Activated CD4-positive, alpha-beta T cell treated with anti-CD3 and anti-CD28 coated beads, Interleukin-10, Interleukin-2, amounts not matched to agents 100 ng/mL and 50 ng/mL, durations not matched to agents 16 hours and 8 hours (primary cell): ENCODE data around the gene POLDIP2.

Source experiments
- DNase-seq: peaks from one replicate; pipeline ENCODE4 v3.0.0-alpha.2; 2020

Gene POLDIP2

DNA sequence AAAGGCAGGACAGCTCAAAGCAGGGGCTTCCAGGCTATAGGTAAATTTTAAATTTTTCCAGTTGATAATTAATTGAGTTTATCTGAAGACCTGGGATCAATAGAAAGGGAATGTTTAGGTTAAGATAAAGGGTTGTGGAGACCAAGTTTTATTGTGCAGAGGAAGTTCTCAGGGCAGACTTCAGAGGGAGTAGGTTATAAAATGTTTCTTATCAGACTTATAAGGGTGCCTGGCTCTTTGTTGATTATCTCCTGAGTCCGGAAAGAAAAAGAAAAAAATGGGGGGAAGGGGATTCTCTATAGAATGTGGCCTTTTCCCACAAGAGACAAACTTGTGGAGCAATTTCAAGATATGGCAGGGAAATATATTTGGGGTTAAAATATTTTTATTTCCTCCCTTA is 32.8 kb upstream of the POLDIP2 start:
- DNase-seq = no peak

DNA sequence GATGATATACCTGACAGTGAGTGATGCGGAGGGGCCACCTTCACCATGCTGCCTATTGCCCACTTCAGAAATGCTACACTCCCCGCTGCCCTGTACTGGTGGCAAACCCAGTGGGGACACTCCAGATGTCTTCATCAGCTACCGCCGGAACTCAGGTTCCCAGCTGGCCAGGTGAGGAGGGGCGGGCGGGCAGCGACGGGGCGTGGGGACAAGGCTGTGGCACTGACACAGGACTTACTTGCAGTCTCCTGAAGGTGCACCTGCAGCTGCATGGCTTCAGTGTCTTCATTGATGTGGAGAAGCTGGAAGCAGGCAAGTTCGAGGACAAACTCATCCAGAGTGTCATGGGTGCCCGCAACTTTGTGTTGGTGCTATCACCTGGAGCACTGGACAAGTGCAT is 30.8 kb upstream of the POLDIP2 start:
- no peak for DNase-seq

DNA sequence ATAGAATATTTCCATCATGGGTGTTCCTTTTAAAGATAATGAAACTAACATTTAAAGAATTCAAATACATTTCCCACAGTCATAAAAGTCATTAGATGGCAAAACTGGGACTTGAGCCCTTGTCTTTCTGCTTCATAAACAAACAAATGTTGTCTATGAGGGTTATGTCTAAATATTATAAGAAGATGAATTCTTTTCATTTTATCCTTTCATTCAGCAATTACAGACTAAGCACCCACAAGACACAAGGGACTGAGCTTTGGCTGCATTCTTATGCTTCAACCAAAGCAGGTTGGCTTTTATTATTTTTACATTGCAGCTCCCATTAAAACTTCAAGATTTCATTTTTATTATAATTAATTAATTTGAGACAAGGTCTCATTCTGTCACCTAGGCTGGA is 29.1 kb upstream of the POLDIP2 start:
- no peak for DNase-seq

DNA sequence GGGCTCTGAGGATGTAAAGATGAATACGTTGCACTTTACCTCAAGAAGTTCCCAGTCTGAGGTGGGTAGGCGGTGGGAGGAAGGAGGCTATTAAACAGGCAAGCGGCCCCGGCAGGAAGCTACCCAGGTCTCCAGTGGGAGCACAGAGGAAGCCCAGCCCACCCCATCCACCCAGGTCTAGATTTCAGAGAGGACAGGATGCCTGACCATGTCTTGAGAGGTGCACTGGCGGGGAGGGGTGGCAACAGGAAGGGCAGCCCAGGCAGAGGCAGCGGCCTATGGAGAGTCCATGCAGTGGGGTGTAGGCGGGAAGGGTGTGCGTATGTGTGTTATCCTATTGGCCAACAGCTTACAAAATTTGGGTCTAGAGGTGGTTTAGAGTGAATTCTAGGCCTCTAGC is 28.1 kb upstream of the POLDIP2 start:
- DNase-seq = peak; percentile 30

DNA sequence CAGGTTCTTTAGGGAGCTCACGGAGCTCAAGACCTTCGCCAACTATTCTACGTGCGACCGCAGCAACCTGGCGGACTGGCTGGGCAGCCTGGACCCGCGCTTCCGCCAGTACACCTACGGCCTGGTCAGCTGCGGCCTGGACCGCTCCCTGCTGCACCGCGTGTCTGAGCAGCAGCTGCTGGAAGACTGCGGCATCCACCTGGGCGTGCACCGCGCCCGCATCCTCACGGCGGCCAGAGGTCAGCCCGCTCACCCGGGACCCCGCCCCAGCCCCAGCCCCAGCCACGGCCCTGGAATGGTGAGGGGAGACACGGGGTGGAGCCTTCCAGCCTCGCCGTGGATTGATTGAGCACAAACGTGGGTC is 27.7 kb upstream of the POLDIP2 start:
- DNase-seq = no peak

DNA sequence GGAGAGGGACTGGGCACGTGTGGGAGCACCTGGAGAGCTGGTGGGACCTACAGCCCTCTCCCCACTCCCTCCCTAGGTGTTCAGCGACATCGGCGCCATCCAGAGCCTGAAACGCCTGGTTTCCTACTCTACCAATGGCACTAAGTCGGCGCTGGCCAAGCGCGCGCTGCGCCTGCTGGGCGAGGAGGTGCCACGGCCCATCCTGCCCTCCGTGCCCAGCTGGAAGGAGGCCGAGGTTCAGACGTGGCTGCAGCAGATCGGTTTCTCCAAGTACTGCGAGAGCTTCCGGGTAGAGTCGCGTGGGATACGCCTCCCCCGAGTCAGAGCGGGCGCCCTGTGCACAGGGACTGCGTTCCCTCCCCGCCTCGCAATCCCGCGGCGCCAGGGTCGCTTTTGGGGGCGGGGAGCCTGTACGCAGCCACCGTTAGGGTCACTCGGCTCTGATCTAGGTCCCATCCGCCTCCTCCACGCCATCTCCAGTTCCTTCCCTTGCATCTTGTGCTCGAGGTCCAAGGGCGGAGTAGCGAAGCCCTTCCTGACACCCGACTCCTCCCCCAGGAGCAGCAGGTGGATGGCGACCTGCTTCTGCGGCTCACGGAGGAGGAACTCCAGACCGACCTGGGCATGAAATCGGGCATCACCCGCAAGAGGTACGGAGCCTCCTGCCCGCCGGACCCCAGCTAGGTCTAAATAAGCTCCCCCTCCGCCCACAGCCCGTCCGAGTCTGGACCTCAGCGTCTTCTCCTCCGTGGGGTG is 27.1 kb upstream of the POLDIP2 start:
- DNase-seq = peak; percentile 74

DNA sequence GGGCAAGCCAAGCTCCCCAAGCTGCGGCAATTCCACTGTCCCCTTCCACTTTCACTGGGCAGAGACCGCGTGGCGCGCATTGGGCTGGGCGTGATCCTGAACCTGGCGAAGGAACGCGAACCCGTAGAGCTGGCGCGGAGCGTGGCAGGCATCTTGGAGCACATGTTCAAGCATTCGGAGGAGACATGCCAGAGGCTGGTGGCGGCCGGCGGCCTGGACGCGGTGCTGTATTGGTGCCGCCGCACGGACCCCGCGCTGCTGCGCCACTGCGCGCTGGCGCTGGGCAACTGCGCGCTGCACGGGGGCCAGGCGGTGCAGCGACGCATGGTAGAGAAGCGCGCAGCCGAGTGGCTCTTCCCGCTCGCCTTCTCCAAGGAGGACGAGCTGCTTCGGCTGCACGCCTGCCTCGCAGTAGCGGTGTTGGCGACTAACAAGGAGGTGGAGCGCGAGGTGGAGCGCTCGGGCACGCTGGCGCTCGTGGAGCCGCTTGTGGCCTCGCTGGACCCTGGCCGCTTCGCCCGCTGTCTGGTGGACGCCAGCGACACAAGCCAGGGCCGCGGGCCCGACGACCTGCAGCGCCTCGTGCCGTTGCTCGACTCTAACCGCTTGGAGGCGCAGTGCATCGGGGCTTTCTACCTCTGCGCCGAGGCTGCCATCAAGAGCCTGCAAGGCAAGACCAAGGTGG is 24.0 kb upstream of the POLDIP2 start:
- DNase-seq = peak; percentile 48

DNA sequence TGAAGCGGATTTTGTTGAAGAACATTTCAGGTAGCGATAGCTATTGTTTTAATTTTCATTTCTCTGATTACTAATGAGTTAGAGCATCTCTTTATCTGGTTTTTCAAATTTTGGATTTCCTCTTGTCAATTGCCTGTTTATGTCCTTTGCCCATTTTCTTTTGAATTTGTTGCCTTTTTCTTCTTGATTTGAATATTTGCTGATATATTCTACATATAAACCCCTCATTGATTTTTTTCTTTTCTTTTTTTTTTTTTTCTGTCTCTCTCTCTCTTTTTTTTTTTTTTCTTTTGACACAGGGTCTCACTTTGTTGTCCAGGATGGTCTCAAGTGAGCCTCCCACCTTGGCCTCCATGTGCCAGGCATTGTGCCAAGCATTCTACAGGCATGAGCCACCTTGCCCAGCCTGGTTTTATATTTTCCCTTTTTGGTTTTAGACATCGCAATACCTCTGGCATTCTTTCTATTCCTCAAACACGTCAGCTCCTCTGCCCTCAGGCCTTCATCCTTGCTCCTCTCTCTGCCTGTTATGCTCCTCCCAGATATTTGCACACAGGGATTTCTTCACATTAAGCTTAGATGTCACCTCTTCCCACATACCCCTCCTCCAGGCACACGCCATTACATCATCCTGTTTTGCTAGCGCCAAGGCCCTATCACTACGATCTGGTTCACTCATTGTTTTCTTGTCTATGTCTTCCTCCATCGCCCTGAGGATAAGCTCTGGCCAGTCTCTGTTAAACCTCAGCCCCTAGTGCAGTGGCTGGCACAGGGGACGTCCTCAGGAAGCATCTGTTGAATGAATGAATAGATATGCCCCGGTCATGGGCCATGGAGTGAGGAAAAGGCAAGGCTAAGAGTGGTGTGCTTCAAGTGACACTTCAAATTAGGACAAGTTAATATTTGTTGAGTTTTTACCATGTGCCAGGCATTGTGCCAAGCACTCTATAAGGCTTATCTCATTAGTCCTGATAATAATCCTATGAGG is 22.8 kb upstream of the POLDIP2 start:
- DNase-seq = no peak

DNA sequence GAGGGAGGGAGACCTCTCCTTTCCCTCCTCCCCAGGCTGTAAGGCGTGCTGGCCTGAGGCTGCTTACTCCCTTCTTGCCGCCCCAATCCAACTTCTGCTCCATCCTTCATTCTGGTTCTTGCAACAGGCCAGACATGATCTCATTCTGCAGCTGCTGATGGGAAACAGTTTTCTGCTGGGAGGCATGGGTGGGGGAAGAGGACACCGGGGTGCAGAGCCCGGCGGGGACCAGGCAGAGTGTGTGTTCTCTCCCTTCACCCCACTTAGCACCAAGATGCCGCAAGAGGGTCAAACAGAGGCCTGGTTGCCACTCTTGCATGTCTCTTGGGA is 15.6 kb upstream of the POLDIP2 start:
- no peak for DNase-seq

DNA sequence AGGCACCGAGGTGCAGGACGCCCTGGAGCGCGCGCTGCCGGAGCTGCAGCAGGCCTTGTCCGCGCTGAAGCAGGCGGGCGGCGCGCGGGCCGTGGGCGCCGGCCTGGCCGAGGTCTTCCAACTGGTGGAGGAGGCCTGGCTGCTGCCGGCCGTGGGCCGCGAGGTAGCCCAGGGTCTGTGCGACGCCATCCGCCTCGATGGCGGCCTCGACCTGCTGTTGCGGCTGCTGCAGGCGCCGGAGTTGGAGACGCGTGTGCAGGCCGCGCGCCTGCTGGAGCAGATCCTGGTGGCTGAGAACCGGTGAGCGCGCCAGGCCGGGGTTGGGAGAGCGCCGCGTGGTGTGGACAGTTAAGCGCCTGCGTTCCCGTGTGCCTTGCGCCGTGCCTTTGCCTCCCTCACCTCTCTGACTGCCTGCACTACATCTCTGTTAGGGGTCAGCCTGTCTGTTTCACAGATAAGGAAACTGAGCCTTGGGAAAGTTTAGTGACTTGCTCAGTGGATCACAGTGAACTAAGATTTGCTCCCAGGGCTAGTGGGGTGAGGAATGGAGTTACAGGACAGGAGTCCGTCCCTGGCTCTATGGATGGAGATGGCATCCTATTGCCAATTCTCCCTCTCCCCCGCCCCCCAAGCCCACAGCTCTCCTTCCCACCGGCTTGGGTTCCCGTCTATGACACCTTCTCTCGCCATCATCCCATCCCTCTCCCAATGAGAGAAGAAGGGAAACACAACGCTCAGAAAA is 15.0 kb upstream of the POLDIP2 start:
- peak; percentile 48 for DNase-seq

DNA sequence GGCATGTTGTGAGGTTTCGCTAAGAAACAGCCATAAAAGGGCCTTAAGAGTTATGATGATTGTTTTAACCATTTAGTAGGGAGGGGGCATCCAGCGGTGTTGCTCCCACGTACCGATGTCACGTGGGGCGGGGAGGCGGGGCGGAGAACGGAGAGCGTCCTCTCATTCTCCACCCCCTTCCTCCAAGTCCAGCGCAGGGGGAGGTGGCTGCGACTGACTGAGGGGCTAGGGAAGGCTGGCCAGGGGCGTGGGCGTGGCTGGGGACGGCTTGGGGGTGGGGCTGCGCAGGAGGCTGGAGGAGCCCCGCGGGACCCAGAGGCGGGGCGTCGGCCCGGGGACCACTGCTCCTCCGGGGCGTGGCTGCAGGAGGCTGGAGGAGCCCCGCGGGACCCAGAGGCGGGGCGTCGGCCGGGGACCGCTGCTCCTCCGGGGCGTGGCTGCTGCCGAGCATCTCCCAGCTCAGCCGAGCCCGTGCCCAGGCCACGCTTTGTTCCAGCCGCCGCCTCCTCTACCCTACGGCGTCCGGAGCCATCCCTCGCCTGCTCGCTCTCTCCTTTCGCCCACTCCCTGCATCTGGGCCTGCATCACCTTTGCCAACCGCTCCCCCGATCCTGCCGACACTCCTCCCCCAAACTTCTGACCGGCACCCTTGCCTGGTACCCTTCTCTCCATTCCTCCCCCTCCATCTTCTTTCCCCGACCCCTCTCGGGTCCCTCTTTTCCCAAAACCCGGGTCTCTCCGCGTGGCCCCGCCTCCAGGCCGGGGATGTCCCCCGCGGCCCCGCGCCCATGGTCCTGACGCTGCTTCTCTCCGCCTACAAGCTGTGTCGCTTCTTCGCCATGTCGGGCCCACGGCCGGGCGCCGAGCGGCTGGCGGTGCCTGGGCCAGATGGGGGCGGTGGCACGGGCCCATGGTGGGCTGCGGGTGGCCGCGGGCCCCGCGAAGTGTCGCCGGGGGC is 14.2 kb upstream of the POLDIP2 start, which contains the start of gene SARM1:
Gene SARM1 (plus strand): TSS at position 450 of the 958 bp plus-strand sequence. CDS start 339 bp downstream, at position 789.
- DNase-seq = peak; percentile 96

DNA sequence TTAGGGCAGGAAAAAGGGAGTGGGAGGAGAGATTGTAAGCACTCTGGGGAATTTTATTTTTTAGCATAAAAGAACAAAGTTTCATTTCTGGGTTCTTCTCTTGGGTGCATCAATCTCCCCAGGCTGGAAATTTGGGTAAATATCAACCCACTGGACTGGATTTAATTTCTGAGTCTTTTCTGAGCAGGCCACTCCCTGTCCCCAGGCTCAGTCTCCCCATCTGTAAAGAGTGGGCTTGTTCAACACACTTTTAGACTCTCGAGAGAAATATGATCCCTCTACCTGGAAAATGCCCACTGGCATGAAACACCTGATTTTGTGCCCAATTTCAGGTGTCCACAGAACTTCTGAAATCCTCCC is 13.4 kb upstream of the POLDIP2 start:
- DNase-seq = no peak

DNA sequence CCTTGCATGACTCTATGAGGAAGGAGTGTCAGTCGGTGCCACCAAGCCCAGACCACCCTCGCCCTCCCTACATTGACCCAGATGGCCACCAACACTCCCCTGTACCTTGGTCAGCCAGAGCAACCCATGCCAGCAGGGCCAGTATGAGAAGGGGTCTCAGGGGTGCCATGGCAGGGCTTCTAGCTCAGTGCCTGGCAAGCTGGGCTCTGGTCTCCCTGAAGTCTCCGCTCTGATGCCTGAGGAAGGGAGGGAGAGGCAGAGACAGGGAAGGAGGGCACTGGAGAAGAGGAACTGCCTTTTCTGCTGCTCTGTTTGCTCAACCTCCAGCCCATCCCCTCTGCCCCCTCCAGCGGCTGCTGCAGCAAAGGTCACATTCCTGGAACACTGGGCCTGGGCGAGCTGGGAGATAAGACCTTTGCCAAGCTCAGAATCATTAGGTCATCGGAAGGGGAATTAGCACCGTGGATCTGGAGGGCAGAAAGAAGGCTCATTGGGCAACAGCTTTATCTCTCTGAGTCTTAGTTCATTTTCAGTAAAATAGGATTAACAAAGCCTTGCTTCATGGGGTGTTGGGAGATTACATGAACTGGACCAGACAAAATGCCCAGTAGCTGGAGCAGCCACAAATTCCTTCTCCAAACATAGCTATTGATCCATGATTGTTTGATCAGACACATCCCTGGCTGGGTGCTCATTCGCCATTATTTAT is 12.9 kb upstream of the POLDIP2 start, which contains the start of gene VTN:
Gene VTN (minus strand): TSS at position 273 of the 709 bp plus-strand sequence. CDS start 104 bp downstream, at position 169.
- DNase-seq = no peak

DNA sequence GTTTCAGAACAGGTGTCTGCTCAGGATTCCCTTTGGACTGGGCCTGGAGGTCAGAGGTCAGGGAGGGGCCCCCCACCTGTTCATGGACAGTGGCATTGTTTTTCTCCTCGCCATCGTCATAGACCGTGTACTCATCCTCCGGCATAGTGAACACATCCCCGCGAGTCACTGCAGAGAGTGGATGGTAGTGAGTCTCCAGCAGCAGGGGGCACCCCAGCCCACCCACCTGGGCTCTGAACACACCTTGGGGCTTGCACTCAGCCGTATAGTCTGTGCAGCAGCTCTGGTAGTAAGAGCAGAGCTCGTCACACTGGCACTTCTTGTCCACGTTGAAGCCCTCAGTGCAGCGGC is 12.3 kb upstream of the POLDIP2 start:
- DNase-seq = no peak

DNA sequence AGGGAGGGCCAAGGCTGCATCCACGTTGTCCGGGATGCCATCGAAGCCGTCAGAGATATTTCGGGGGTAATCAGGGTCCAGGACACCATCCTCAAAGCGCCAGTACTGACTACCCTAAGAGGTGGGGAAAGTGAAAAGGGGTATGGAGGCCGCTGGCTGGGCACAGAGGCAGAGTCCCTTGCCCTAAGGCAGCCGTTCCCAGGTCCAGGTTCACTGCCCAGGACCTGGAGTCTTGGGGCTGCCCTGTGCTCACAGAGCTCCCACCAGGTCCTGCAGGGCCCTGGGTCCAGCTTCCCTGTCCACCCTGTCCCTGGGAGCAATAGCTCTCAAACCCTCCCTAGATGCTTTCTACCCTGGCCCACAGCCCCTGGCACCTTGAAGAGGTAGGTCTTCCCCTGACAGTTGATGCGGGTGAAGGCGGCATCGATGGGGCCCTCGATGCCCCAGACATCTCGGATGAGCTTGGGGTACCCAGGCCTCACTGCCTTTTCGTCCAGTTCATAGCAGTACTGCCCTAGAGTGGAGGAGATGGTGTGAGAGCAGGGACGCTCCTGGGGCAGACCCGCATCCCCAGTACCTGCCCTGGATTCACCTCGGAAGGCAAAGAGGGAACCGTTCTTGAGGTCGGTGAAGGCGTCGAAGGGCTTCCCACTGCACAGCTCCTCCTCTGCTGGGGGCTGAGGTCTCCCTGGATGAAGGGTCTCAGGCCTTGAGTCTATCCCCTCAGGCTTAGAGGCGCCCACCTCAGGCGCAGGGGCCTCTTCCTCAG is 11.8 kb upstream of the POLDIP2 start:
- no peak for DNase-seq

DNA sequence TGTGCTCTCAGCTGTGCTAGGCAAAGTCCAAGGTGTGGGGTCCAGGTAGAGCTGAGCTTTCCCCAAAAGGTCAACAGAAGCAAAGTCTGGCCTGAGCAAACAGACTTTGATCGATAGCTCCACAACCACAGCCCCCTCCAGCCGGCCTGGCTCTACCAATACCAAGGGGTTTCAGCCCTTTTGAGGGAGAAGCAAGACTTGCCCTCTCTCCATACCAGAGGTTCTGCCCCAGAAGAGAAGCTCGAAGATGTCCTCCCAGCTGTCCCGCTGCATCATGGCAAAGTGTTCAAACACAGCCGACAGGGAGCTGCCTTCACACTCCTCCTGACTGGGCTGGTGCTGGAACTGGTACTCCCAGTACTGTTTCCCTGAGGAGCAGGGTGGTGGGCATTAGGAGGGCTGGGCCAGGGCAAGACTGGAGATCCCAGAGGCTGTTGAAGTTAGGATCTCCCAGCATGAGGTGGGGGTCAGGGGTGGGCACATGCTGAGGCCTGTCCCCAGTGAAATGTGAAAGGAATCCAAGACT is 11.0 kb upstream of the POLDIP2 start:
- no peak for DNase-seq

DNA sequence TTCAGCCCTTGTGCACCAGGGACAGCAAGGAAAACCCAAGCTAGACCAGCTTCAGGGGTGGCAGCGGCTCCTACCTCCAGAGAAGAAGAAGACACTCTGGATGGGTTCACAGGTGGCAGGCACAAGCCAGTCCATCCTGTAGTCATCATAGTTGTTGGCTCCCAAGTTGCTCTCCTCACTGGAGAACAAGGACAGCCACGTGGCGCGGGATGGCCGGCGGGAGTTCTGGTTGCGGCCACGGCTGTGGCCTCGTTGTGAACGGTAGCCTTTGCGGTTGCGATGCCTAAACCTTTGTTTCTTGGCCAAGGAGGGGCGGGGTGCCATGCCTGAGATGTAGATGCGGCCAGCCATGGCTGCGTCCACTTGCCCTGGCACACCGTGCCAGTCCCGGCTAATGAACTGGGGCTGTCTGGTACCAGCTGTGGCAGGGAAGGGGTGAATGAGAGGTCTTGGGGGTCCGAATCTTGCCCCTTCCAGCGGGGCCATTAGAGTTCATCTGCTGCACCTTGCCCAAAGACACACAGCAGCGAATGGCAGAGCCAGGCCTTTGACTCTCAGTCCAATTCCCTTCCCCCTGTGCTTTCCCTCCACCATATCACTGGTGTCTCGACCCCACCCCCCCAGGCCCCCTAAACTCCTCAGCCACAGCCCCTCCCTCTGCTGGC is 10.4 kb upstream of the POLDIP2 start:
- no peak for DNase-seq

DNA sequence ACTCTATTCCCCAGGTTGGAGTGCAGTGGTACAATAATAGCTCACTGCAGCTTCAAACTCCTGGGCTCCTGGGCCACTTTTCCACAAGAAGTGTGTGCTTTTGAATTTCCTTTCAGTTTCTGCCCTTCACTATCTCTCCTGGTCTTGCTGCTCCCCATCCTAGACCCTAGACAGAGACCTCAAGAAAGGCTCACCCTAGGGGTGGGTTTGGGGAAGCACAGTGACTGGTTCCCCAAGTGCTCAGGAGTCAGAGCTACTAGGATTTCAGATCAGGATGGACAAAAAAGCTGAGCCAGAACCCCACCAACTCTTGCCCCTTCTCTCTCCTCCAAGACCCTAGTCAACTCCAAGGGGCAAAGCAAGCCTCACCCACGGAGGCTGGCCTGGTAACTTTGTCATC is 9.3 kb upstream of the POLDIP2 start:
- no peak for DNase-seq

DNA sequence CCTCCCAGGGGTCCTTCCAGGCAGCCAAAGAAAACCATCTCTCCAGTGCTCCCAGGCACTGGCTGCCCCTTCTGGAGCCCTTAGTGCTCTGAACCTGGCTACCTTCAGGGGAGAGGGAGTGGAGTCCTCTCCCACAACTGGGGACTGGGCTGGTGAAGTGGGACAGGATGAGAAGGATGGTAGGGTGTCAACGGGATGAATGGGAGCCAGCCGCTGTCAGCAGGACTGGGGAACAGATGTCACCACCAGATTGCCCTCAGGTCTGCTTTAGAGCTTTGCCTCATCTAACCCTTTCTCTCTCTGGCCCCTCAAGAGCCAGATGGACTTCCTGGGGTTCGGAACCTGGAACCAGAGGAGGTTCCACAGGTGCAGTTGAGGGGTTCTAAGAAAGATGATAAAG is 8.2 kb upstream of the POLDIP2 start:
- no peak for DNase-seq
